AG04450 (cell line): Measurements from ENCODE around the gene TNN. TPM values are rescaled to one million over a fixed set of nuclear protein-coding genes. Genes with fewer than 3 reads are reported as not detected.

ENCODE experiments used
- CTCF ChIA-PET: fragments of 300-600, 350-600 bp; formaldehyde crosslinking; extraction: SDS; loops from one replicate; lab custom pipeline; 2022; ENCODE audit warnings: antibody characterized with exemption, inconsistent platforms; lab: Charles Lee
- POLR2A ChIA-PET: fragments of 350-600 bp; formaldehyde crosslinking; extraction: SDS; loops from one replicate; lab custom pipeline; 2021; ENCODE audit warnings: antibody characterized with exemption, inconsistent platforms; lab: Yijun Ruan, JAX
- DNase-seq: peaks from one replicate; pipeline ENCODE4 v3.0.0-alpha.2; 2011; ENCODE audit warnings: low read depth, low spot score
- H3K27ac ChIP-seq: one replicate; pipeline ENCODE4 v1.5.1; 2012; ENCODE audit warnings: low read depth, low read length, control low read depth
- H3K27me3 ChIP-seq: one replicate; pipeline ENCODE4 v1.6.0; 2012; ENCODE audit warnings: low read length; ENCODE audit not compliant: control insufficient read depth, insufficient read depth
- H3K4me3 ChIP-seq: 2 replicates; pipeline ENCODE4 v1.5.1; 2011; ENCODE audit warnings: mild to moderate bottlenecking, low read depth, low read length, control low read depth
- H3K9me3 ChIP-seq: 2 replicates; pipeline ENCODE4 v1.5.1; 2012; ENCODE audit warnings: low read length; ENCODE audit not compliant: control insufficient read depth, insufficient read depth
- CTCF ChIP-seq: IDR thresholded peaks from 2 replicates; pipeline ENCODE4 v1.5.1; 2011; ENCODE audit warnings: low read depth, low read length, control low read depth, inconsistent platforms
- polyA plus RNA-seq: library from polyadenylated mRNA; depleted of rRNA; stranded (reverse); fragments of >200 nt; gene quantifications from 2 replicates; pipeline ENCODE4 v1.2.3, GENCODE V29; 2011

Gene TNN
- polyA plus RNA-seq, 1 experiment = not detected

GRCh38 chr1:175130649-175131045 lies 63.0 kb downstream of the TNN start:
- ChIA-PET POLR2A (no interaction called here), CTCF (interaction anchor here (1.0 to 1.3 kb wide), 2 partner anchors 16 to 21 kb away, joined by 4 to 5 read pairs; no protein-coding TSS in a partner anchor)
- Histone ChIP-seq H3K27me3 (no peaks in the 10 kb centered on the region), H3K9me3 (no peaks in the 10 kb centered on the region), H3K27ac (no peak overlapping the region), H3K4me3 (no peak overlapping the region)
- TF ChIP-seq CTCF = no peak
- DNase-seq = no peak

- no peaks in the 10 kb centered on the region for H3K27me3 ChIP-seq
- no peak overlapping the region for H3K4me3 ChIP-seq
- ChIA-PET CTCF (interaction anchor here (0.5 to 1.3 kb wide), 3 partner anchors 15 to 20 kb away, joined by 3 to 5 read pairs (median 4); no protein-coding TSS in a partner anchor), POLR2A (no interaction called here)
- no peak for TF ChIP-seq CTCF
- DNase-seq = no peak
- no peaks in the 10 kb centered on the region for H3K9me3 ChIP-seq
- no peak overlapping the region for H3K27ac ChIP-seq
Measured at GRCh38 chr1:175131095-175131494, 63.5 kb downstream of the TNN start.

DNA sequence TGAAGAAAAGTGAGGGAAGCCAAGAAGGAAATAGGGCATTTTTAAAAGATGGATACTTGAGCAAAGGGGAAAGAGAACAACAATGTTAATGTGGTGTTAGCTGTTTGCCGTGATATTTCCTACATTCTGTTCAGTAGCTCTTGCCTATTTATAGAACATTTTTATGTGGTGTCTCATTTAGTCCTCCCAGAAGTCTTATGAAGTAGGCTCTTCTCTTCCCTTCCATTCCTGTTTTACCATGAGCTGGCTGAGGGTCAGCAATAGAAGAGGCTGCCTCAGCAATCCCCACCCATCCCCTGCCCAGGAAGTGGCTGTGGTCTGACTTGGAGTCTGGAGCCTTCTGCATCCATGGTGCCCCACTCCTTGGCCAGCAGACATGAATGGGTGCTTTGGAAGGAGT lies 64.8 kb downstream of the TNN start:
- no peak for DNase-seq
- Histone ChIP-seq H3K27ac (no peak overlapping the region), H3K4me3 (no peak overlapping the region), H3K27me3 (no peaks in the 10 kb centered on the region), H3K9me3 (no peaks in the 10 kb centered on the region)
- ChIA-PET POLR2A (no interaction called here), CTCF (interaction anchor here (1.1 to 2.9 kb wide), 4 partner anchors 14 to 23 kb away, joined by 4 to 10 read pairs (median 5); no protein-coding TSS in a partner anchor)
- TF ChIP-seq CTCF = no peak

GRCh38 chr1:175133673-175134435 lies 66.2 kb downstream of the TNN start:
- Histone ChIP-seq H3K9me3 (no peaks in the 10 kb centered on the region), H3K27me3 (no peaks in the 10 kb centered on the region), H3K4me3 (no peak overlapping the region), H3K27ac (no peak overlapping the region)
- DNase-seq = no peak
- ChIA-PET CTCF (interaction anchor here (1.0 to 2.9 kb wide), 5 partner anchors 9 to 21 kb away, joined by 3 to 10 read pairs (median 3); no protein-coding TSS in a partner anchor), POLR2A (no interaction called here)
- no peak for TF ChIP-seq CTCF

- H3K27me3 ChIP-seq = no peaks in the 10 kb centered on the region
- no peak for DNase-seq
- POLR2A ChIA-PET = no interaction called here
- H3K4me3 ChIP-seq = no peak overlapping the region
- no peak for TF ChIP-seq CTCF
- CTCF ChIA-PET = interaction anchor here (1.0 to 2.9 kb wide), 3 partner anchors 9 to 21 kb away, joined by 3 to 10 read pairs (median 6); no protein-coding TSS in a partner anchor
- H3K27ac ChIP-seq = no peak overlapping the region
- H3K9me3 ChIP-seq = no peaks in the 10 kb centered on the region
Measured at GRCh38 chr1:175134500-175134899, 66.9 kb downstream of the TNN start.
